Left kidney (tissue), 2 donors: ENCODE results near the gene ARHGEF4. TPM values are rescaled to one million over a fixed set of nuclear protein-coding genes. Genes with fewer than 3 reads are reported as not detected.
"Not testable (repeated sequence)": the region's sequence is repeated elsewhere in the genome, so short reads cannot be mapped to it uniquely, and the experiment has no call there.

ENCODE experiments used
- DNase-seq: peaks from one replicate; pipeline ENCODE4 v3.0.0-alpha.2; 2013
- polyA plus RNA-seq: library from polyadenylated mRNA; unstranded; fragments of 120-200 nt; gene quantifications from one replicate; pipeline ENCODE4 v1.2.1, GENCODE V29; 2013; ENCODE audit not compliant: insufficient read length

The ARHGEF4 gene
- polyA plus RNA-seq, 1 donor, result 6.6 TPM

GRCh38 chr2:131049150-131049718, 212.5 kb downstream of the ARHGEF4 start:
- DNase-seq, result no peak

- DNase-seq, result no peak
Observed at GRCh38 chr2:131050896-131051295, 214.2 kb downstream of the ARHGEF4 start.

- no peak for DNase-seq
Observed at GRCh38 chr2:131052741-131053263, 216.1 kb downstream of the ARHGEF4 start.

- DNase-seq, result no peak
Observed at GRCh38 chr2:131054488-131054887, 217.8 kb downstream of the ARHGEF4 start.

GRCh38 chr2:131055169-131056065, 218.7 kb downstream of the ARHGEF4 start:
- DNase-seq, result no peak

- no peak for DNase-seq
Observed at GRCh38 chr2:131056204-131056931, 219.7 kb downstream of the ARHGEF4 start.

- no peak for DNase-seq
Observed at GRCh38 chr2:131056932-131057287, 220.2 kb downstream of the ARHGEF4 start.

- DNase-seq, result no peak
Observed at GRCh38 chr2:131058214-131058843, 221.6 kb downstream of the ARHGEF4 start.

GRCh38 chr2:131058920-131059319, 222.2 kb downstream of the ARHGEF4 start:
- no peak for DNase-seq

GRCh38 chr2:131063501-131064283, 227.0 kb downstream of the ARHGEF4 start:
- no peak for DNase-seq

GRCh38 chr2:131064589-131065512, 228.1 kb downstream of the ARHGEF4 start:
- DNase-seq, result no peak

GRCh38 chr2:131067465-131068125, 230.9 kb downstream of the ARHGEF4 start:
- no peak for DNase-seq

- not testable (repeated sequence) for DNase-seq
Observed at GRCh38 chr2:131068172-131068571, 231.5 kb downstream of the ARHGEF4 start.

- not testable (repeated sequence) for DNase-seq
Observed at GRCh38 chr2:131075578-131075977, 238.9 kb downstream of the ARHGEF4 start.

GRCh38 chr2:131076707-131077106, 240.0 kb downstream of the ARHGEF4 start:
- no peak for DNase-seq

- no peak for DNase-seq
Observed at GRCh38 chr2:131077182-131077846, 240.6 kb downstream of the ARHGEF4 start.

GRCh38 chr2:131077966-131078365, 241.3 kb downstream of the ARHGEF4 start:
- DNase-seq, result no peak

- not testable (repeated sequence) for DNase-seq
Observed at GRCh38 chr2:131079931-131080330, 243.2 kb downstream of the ARHGEF4 start.

- DNase-seq, result no peak
Observed at GRCh38 chr2:131081190-131081589, 244.5 kb downstream of the ARHGEF4 start.
